Astrocyte (in vitro differentiated cells and primary cell): Measurements from ENCODE around the gene HOPX. TPM values are rescaled to one million over a fixed set of nuclear protein-coding genes. Genes with fewer than 3 reads are reported as not detected.

Experiments
- DNase-seq: peaks from one replicate; pipeline ENCODE4 v3.0.0-alpha.2; 2010; ENCODE audit warnings: low read depth
- FAIRE-seq: peaks from 2 replicates; lab custom pipeline; 2011; peaks lifted over from hg19 to GRCh38; lab: Jason Lieb, UNC
- H2AFZ ChIP-seq: 2 replicates; pipeline ENCODE4 v1.6.0; 2012; ENCODE audit warnings: low read depth, low read length, inconsistent platforms
- H3K27ac ChIP-seq: 2 replicates; pipeline ENCODE4 v1.5.1; 2011; ENCODE audit warnings: low read depth, low read length, inconsistent platforms
- H3K27me3 ChIP-seq: 2 replicates; pipeline ENCODE4 v1.6.0; 2011; ENCODE audit warnings: low read length, inconsistent platforms; ENCODE audit not compliant: insufficient read depth
- H3K36me3 ChIP-seq: 2 replicates; pipeline ENCODE4 v1.5.1; 2011; ENCODE audit warnings: low read length, inconsistent platforms; ENCODE audit not compliant: insufficient read depth
- H3K4me1 ChIP-seq: 2 replicates; pipeline ENCODE4 v1.5.1; 2011; ENCODE audit warnings: low read length, inconsistent platforms; ENCODE audit not compliant: insufficient read depth
- H3K4me2 ChIP-seq: 2 replicates; pipeline ENCODE4 v1.6.0; 2012; ENCODE audit warnings: low read length, inconsistent platforms
- H3K4me3 ChIP-seq: 2 replicates; pipeline ENCODE4 v1.5.1; 2011; ENCODE audit warnings: low read depth, mild to moderate bottlenecking, low read length, inconsistent platforms; ENCODE audit not compliant: insufficient read depth
- H3K79me2 ChIP-seq: 2 replicates; pipeline ENCODE4 v1.6.0; 2012; ENCODE audit warnings: mild to moderate bottlenecking, low read length, inconsistent platforms; ENCODE audit not compliant: insufficient read depth
- H3K9ac ChIP-seq: 2 replicates; pipeline ENCODE4 v1.6.0; 2012; ENCODE audit warnings: mild to moderate bottlenecking, low read length, inconsistent platforms
- H3K9me3 ChIP-seq: 2 replicates; pipeline ENCODE4 v1.5.1; 2012; ENCODE audit warnings: low read depth, mild to moderate bottlenecking, low read length, inconsistent platforms; ENCODE audit not compliant: insufficient read depth
- H4K20me1 ChIP-seq: 2 replicates; pipeline ENCODE4 v1.6.0; 2012; ENCODE audit warnings: low read length, inconsistent platforms; ENCODE audit not compliant: insufficient read depth
- H3K27ac Mint-ChIP-seq: one replicate; pipeline ENCODE4 v1.8.0; 2021; ENCODE audit warnings: mild to moderate bottlenecking, mixed read lengths; ENCODE audit not compliant: unreplicated experiment
- H3K27me3 Mint-ChIP-seq: one replicate; pipeline ENCODE4 v1.8.0; 2021; ENCODE audit warnings: low read depth, mixed read lengths; ENCODE audit not compliant: unreplicated experiment
- H3K36me3 Mint-ChIP-seq: one replicate; pipeline ENCODE4 v1.8.0; 2021; ENCODE audit warnings: low read depth, mixed read lengths; ENCODE audit not compliant: unreplicated experiment
- H3K4me1 Mint-ChIP-seq: one replicate; pipeline ENCODE4 v1.8.0; 2021; ENCODE audit warnings: low read depth, mixed read lengths; ENCODE audit not compliant: unreplicated experiment
- H3K4me3 Mint-ChIP-seq: one replicate; pipeline ENCODE4 v1.8.0; 2021; ENCODE audit warnings: mild to moderate bottlenecking, moderate library complexity, mixed read lengths; ENCODE audit not compliant: unreplicated experiment
- H3K9me3 Mint-ChIP-seq: one replicate; pipeline ENCODE4 v1.8.0; 2021; ENCODE audit warnings: mild to moderate bottlenecking, mixed read lengths; ENCODE audit not compliant: unreplicated experiment
- EZH2 ChIP-seq: IDR thresholded peaks from 2 replicates; pipeline ENCODE4 v1.6.1; 2012; ENCODE audit warnings: mild to moderate bottlenecking, low read length, inconsistent platforms; ENCODE audit not compliant: insufficient read depth
- total RNA-seq: library from RNA; stranded (reverse); gene quantifications from 2 replicates; pipeline ENCODE4 v1.2.1, GENCODE V29; 2021
- TF ChIP-seq, protein P1 (sequence below): IDR thresholded peaks from 2 replicates; pipeline ENCODE4 v1.5.1; 2011; ENCODE audit warnings: low read depth, mild to moderate bottlenecking, inconsistent platforms, low read length, moderate library complexity; ENCODE audit not compliant: insufficient read depth

Gene HOPX
- total RNA-seq, 1 donor from 2014 or later = 1.7 TPM

DNA sequence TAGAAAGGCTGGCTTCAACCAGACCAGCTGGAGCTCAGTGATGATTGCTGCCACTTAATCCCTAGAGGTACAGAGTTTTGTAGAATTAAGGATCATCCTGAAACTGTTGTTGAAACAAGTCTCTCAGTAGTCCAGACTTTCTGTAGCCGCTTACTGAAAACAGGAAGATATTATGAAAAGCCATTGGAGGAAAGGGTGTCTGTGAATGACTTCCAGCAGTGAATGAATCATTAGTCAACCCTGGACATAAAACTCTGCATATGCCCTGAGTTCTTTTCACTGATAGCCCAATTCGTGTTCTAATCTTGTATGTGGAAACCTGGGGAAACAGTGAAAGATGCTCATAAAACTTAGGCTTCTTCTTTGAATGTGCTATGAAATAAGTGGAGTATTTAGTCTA, 14.8 kb downstream of the HOPX start:
- no peak overlapping the region for H3K4me3 Mint-ChIP-seq
- H3K4me2 ChIP-seq = no peak overlapping the region
- no peaks in the 10 kb centered on the region for H4K20me1 ChIP-seq
- H3K36me3 ChIP-seq = no peaks in the 10 kb centered on the region
- no peak overlapping the region for H3K4me3 ChIP-seq
- no peaks in the 10 kb centered on the region for H3K4me1 ChIP-seq
- FAIRE-seq (no peak), DNase-seq (no peak)
- no peak overlapping the region for H3K9ac ChIP-seq
- no peak overlapping the region for H3K27ac Mint-ChIP-seq
- peaks cover 8% of the 10 kb centered on the region for H3K9me3 Mint-ChIP-seq
- peaks cover 15% of the 10 kb centered on the region for H3K27me3 Mint-ChIP-seq
- H3K36me3 Mint-ChIP-seq = no peaks in the 10 kb centered on the region
- TF ChIP-seq, protein P1, sequence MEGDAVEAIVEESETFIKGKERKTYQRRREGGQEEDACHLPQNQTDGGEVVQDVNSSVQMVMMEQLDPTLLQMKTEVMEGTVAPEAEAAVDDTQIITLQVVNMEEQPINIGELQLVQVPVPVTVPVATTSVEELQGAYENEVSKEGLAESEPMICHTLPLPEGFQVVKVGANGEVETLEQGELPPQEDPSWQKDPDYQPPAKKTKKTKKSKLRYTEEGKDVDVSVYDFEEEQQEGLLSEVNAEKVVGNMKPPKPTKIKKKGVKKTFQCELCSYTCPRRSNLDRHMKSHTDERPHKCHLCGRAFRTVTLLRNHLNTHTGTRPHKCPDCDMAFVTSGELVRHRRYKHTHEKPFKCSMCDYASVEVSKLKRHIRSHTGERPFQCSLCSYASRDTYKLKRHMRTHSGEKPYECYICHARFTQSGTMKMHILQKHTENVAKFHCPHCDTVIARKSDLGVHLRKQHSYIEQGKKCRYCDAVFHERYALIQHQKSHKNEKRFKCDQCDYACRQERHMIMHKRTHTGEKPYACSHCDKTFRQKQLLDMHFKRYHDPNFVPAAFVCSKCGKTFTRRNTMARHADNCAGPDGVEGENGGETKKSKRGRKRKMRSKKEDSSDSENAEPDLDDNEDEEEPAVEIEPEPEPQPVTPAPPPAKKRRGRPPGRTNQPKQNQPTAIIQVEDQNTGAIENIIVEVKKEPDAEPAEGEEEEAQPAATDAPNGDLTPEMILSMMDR = no peak
- TF ChIP-seq EZH2 = no peak
- peaks cover 6% of the 10 kb centered on the region for H3K27me3 ChIP-seq
- no peaks in the 10 kb centered on the region for H3K79me2 ChIP-seq
- H2AFZ ChIP-seq = no peak overlapping the region
- H3K9me3 ChIP-seq = no peaks in the 10 kb centered on the region
- H3K27ac ChIP-seq = no peak overlapping the region
- H3K4me1 Mint-ChIP-seq = peaks cover 5% of the 10 kb centered on the region

DNA sequence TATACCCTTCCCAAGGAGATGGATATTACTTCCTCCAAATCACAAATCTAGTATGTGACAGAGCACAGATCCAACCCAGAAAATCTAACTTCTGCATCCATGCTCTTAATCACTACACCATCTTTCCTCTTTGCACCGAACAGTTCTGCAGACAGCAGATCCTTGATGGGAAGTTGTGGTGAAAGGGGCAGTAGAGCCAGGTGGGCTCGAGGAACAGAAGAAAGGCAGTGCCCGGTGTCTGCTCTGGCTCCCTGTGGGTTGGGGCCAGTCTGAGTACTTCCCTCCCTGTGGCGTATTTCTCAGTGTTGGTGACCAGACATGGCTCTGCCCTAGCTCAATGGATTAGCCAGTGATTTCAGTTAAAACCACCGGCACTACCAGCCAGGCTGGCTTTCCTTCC, 15.3 kb downstream of the HOPX start:
- Histone ChIP-seq H2AFZ (no peak overlapping the region), H3K9me3 (no peaks in the 10 kb centered on the region), H3K9ac (no peak overlapping the region), H3K27me3 (peaks cover 6% of the 10 kb centered on the region), H3K4me3 (no peak overlapping the region), H3K36me3 (no peaks in the 10 kb centered on the region), H3K4me1 (no peaks in the 10 kb centered on the region), H3K79me2 (no peaks in the 10 kb centered on the region), H4K20me1 (no peaks in the 10 kb centered on the region), H3K27ac (no peak overlapping the region), H3K4me2 (no peak overlapping the region)
- H3K27me3 Mint-ChIP-seq = peaks cover 15% of the 10 kb centered on the region
- DNase-seq = no peak
- no peaks in the 10 kb centered on the region for H3K36me3 Mint-ChIP-seq
- FAIRE-seq = no peak
- peaks cover 8% of the 10 kb centered on the region for H3K9me3 Mint-ChIP-seq
- no peak overlapping the region for H3K4me3 Mint-ChIP-seq
- TF ChIP-seq, protein P1 = no peak
- no peak for TF ChIP-seq EZH2
- H3K27ac Mint-ChIP-seq = no peak overlapping the region
- peaks cover 5% of the 10 kb centered on the region for H3K4me1 Mint-ChIP-seq

DNA sequence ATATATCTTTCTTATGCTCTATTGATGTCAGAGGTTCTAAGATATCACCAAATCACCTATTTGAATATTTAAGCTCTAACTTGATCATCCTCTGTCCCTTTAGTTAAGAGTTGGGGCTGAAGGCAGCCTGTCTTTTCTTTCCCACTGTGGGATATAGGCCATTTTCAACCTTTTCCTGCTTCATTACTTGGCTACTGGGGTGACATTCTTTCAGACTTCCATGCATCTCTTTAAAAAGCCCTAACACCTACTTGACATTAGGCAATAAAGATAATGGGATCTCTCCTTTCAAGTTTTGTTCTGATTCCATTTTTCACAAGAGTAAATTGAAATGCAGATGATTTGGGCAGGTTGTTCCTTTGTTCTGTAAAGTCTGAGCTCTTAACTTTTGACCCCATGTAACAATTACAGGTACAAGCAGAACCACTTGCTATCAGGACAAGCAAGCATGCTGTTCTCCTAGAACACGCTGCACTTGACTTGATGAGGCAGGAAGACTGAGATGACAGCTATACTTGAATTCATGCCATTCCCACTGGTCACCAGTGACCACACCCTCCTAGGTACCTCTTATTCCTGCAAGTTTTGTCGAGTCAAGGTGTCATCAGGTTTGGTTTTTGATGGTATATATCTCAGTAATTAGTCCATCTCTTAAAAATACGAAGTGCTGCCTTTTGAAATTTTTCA, 18.2 kb downstream of the HOPX start:
- no peak overlapping the region for H3K4me3 ChIP-seq
- no peak overlapping the region for H3K4me2 ChIP-seq
- no peak overlapping the region for H3K4me3 Mint-ChIP-seq
- no peaks in the 10 kb centered on the region for H4K20me1 ChIP-seq
- H3K79me2 ChIP-seq = no peaks in the 10 kb centered on the region
- H2AFZ ChIP-seq = no peak overlapping the region
- H3K4me1 Mint-ChIP-seq = peaks cover 5% of the 10 kb centered on the region
- FAIRE-seq = no peak
- peaks cover 13% of the 10 kb centered on the region for H3K27me3 ChIP-seq
- peaks cover 3% of the 10 kb centered on the region for H3K9me3 Mint-ChIP-seq
- H3K27ac Mint-ChIP-seq = no peak overlapping the region
- peaks cover 30% of the 10 kb centered on the region for H3K27me3 Mint-ChIP-seq
- H3K27ac ChIP-seq = no peak overlapping the region
- no peak for TF ChIP-seq EZH2
- TF ChIP-seq, protein P1 = no peak
- no peak overlapping the region for H3K9ac ChIP-seq
- DNase-seq = no peak
- no peaks in the 10 kb centered on the region for H3K36me3 ChIP-seq
- peaks cover 2% of the 10 kb centered on the region for H3K4me1 ChIP-seq
- no peaks in the 10 kb centered on the region for H3K36me3 Mint-ChIP-seq
- H3K9me3 ChIP-seq = no peaks in the 10 kb centered on the region
